ENCODE measurements around the gene DMD. TPM values are rescaled to one million over a fixed set of nuclear protein-coding genes. Genes with fewer than 3 reads are reported as not detected.

The DMD gene
- total RNA-seq, 1 experiment from 2014 or later: 25.3 TPM

GRCh38 chrX:31252133-31252532 lies 1959.2 kb downstream of the DMD start:
- CTCF ChIA-PET: no interaction called here
- Histone ChIP-seq H3K9me2 (ENCODE audit: insufficient read depth) (no peaks in the 10 kb centered on the region), H3K36me3 (ENCODE audit: low read depth) (no peaks in the 10 kb centered on the region), H3K79me2 (ENCODE audit: low read depth) (no peaks in the 10 kb centered on the region), H3F3A (ENCODE audit: insufficient read depth, low read depth) (no peaks in the 10 kb centered on the region), H3K9me3 (ENCODE audit: insufficient read depth, low read depth) (no peaks in the 10 kb centered on the region), H3K4me3 (no peak overlapping the region), H2AFZ (no peak overlapping the region), H3K4me1 (replicated peaks; ENCODE audit: insufficient read depth) (no peaks in the 10 kb centered on the region), H3K4me2 (no peak overlapping the region), H4K20me1 (ENCODE audit: insufficient read depth) (no peaks in the 10 kb centered on the region), H3K27me3 (ENCODE audit: insufficient read depth, low read depth) (no peaks in the 10 kb centered on the region), H3K27ac (no peak overlapping the region)
- no TSS peak for BruUV-seq (replicated peaks)
- no peak for DNase-seq
- TF ChIP-seq EZH2 (IDR thresholded peaks at IDR 0.05; ENCODE audit: low read depth) (no peak), CTCF (conservative IDR thresholded peaks at IDR 0.05) (no peak)
- POLR2A ChIA-PET (ENCODE audit: unreplicated experiment): no interaction called here
- intact Hi-C loops (cut with micrococcal nuclease; ENCODE audit: unreplicated experiment): no loop called here

- no peaks in the 10 kb centered on the region for H3K4me1 ChIP-seq (replicated peaks; ENCODE audit: insufficient read depth)
- TF ChIP-seq EZH2 (IDR thresholded peaks at IDR 0.05; ENCODE audit: low read depth): no peak
- no peak for TF ChIP-seq CTCF (conservative IDR thresholded peaks at IDR 0.05)
- no peaks in the 10 kb centered on the region for H3K36me3 ChIP-seq (ENCODE audit: low read depth)
- H3K4me3 ChIP-seq: no peak overlapping the region
- DNase-seq: no peak
- H3K9me3 ChIP-seq (ENCODE audit: insufficient read depth, low read depth): no peaks in the 10 kb centered on the region
- no peaks in the 10 kb centered on the region for H3K27me3 ChIP-seq (ENCODE audit: insufficient read depth, low read depth)
- ChIA-PET POLR2A (ENCODE audit: unreplicated experiment) (no interaction called here), CTCF (no interaction called here)
- intact Hi-C loops (cut with micrococcal nuclease; ENCODE audit: unreplicated experiment): no loop called here
- no peak overlapping the region for H3K27ac ChIP-seq
- no peak overlapping the region for H3K4me2 ChIP-seq
- no peak overlapping the region for H2AFZ ChIP-seq
- BruUV-seq (replicated peaks): no TSS peak
- no peaks in the 10 kb centered on the region for H3K79me2 ChIP-seq (ENCODE audit: low read depth)
- H4K20me1 ChIP-seq (ENCODE audit: insufficient read depth): no peaks in the 10 kb centered on the region
- H3F3A ChIP-seq (ENCODE audit: insufficient read depth, low read depth): no peaks in the 10 kb centered on the region
- no peaks in the 10 kb centered on the region for H3K9me2 ChIP-seq (ENCODE audit: insufficient read depth)
These were observed 1960.0 kb downstream of the DMD start for GRCh38 chrX:31251336-31251735.

- no peaks in the 10 kb centered on the region for H3F3A ChIP-seq (ENCODE audit: insufficient read depth, low read depth)
- H3K4me3 ChIP-seq: no peak overlapping the region
- ChIA-PET CTCF (no interaction called here), POLR2A (ENCODE audit: unreplicated experiment) (no interaction called here)
- no peaks in the 10 kb centered on the region for H3K27me3 ChIP-seq (ENCODE audit: insufficient read depth, low read depth)
- no peak overlapping the region for H3K27ac ChIP-seq
- no peak for DNase-seq
- no TSS peak for BruUV-seq (replicated peaks)
- TF ChIP-seq EZH2 (IDR thresholded peaks at IDR 0.05; ENCODE audit: low read depth) (no peak), CTCF (conservative IDR thresholded peaks at IDR 0.05) (no peak)
- no peak overlapping the region for H2AFZ ChIP-seq
- H3K4me1 ChIP-seq (replicated peaks; ENCODE audit: insufficient read depth): no peaks in the 10 kb centered on the region
- intact Hi-C loops (cut with micrococcal nuclease; ENCODE audit: unreplicated experiment): no loop called here
- H3K79me2 ChIP-seq (ENCODE audit: low read depth): no peaks in the 10 kb centered on the region
- no peaks in the 10 kb centered on the region for H3K9me3 ChIP-seq (ENCODE audit: insufficient read depth, low read depth)
- H3K9me2 ChIP-seq (ENCODE audit: insufficient read depth): no peaks in the 10 kb centered on the region
- H3K4me2 ChIP-seq: no peak overlapping the region
- no peaks in the 10 kb centered on the region for H4K20me1 ChIP-seq (ENCODE audit: insufficient read depth)
- no peaks in the 10 kb centered on the region for H3K36me3 ChIP-seq (ENCODE audit: low read depth)
These were observed 1965.6 kb downstream of the DMD start for GRCh38 chrX:31245714-31246113.
